Measurements from ENCODE around the gene IL4.

IL4 gene

GRCh38 chr5:132657676-132658380, 16.0 kb upstream of the IL4 start, which contains the start of gene IL13:
IL13 (plus strand) TSS chr5:132658173; CDS start chr5:132658187, 14 bp downstream.
- FAIRE-seq (no peak), DNase-seq (ENCODE audit: low spot score) (no peak)

- DNase-seq (ENCODE audit: low spot score) (no peak), FAIRE-seq (no peak)
Measured at GRCh38 chr5:132658381-132659302, 15.1 kb upstream of the IL4 start.

GRCh38 chr5:132659598-132660493, 13.9 kb upstream of the IL4 start:
- no peak for DNase-seq (ENCODE audit: low spot score)
- no peak for FAIRE-seq

- no peak for DNase-seq (ENCODE audit: low spot score)
- FAIRE-seq: no peak
Measured at GRCh38 chr5:132661231-132662003, 12.4 kb upstream of the IL4 start.

GRCh38 chr5:132662004-132662401, 11.8 kb upstream of the IL4 start:
- DNase-seq (ENCODE audit: low spot score) (no peak), FAIRE-seq (no peak)

GRCh38 chr5:132662925-132663770, 10.6 kb upstream of the IL4 start:
- FAIRE-seq: no peak

GRCh38 chr5:132663771-132664695, 9.8 kb upstream of the IL4 start:
- no peak for DNase-seq (ENCODE audit: low spot score)
- FAIRE-seq: no peak

More at GRCh38 chr5:132662925-132663770, 10.6 kb upstream of the IL4 start:
- DNase-seq (ENCODE audit: low spot score): peak; percentile 29

- FAIRE-seq (no peak), DNase-seq (ENCODE audit: low spot score) (no peak)
Measured at GRCh38 chr5:132664696-132665209, 9.0 kb upstream of the IL4 start.

GRCh38 chr5:132665574-132666080, 8.2 kb upstream of the IL4 start:
- FAIRE-seq: no peak
- no peak for DNase-seq (ENCODE audit: low spot score)

GRCh38 chr5:132666310-132667123, 7.3 kb upstream of the IL4 start:
- DNase-seq (ENCODE audit: low spot score) (no peak), FAIRE-seq (no peak)

GRCh38 chr5:132667309-132667708, 6.5 kb upstream of the IL4 start:
- DNase-seq (ENCODE audit: low spot score): no peak
- FAIRE-seq: no peak

- no peak for DNase-seq (ENCODE audit: low spot score)
- FAIRE-seq: no peak
Measured at GRCh38 chr5:132667761-132668705, 5.8 kb upstream of the IL4 start.

- FAIRE-seq (no peak), DNase-seq (ENCODE audit: low spot score) (no peak)
Measured at GRCh38 chr5:132668706-132669454, 4.9 kb upstream of the IL4 start.

GRCh38 chr5:132669455-132669820, 4.4 kb upstream of the IL4 start:
- DNase-seq (ENCODE audit: low spot score) (no peak), FAIRE-seq (no peak)
